T-cell (primary cell): ENCODE measurements around the gene SLC24A3. TPM values are rescaled to one million over a fixed set of nuclear protein-coding genes. Genes with fewer than 3 reads are reported as not detected.

Source experiments
- ATAC-seq, 4 experiments: fragments of 200-7000 bp in 3 of 4; fragments of 150-1000 bp in 1 of 4; cut with Tn5 transposase; replicated peaks in 1 of 4; 1 replicate in 3 of 4; 2 replicates in 1 of 4; pipeline ENCODE4 v1.10.0; 2021; ENCODE audit warnings: moderate library complexity in 3 of 4, mild to moderate bottlenecking in 2 of 4, moderate number of reproducible peaks in 1 of 4
- CTCF ChIA-PET, 2 donors: fragments of 300-600 bp; sonication (Branson Sonifier 250); formaldehyde crosslinking; loops; one replicate each; lab custom pipeline; 2022; ENCODE audit warnings: antibody characterized with exemption in 2 of 2; lab: Charles Lee
- POLR2A ChIA-PET, 2 donors: fragments of 300-600 bp; sonication (Branson Sonifier 250); formaldehyde crosslinking; loops; one replicate each; lab custom pipeline; 2022; ENCODE audit warnings: antibody characterized with exemption in 2 of 2; lab: Charles Lee
- DNase-seq, 35 experiments: peaks; one replicate each; pipeline versions ENCODE4 v3.0.0 to v3.0.0-alpha.2; 2013 to 2023
- H3K27ac ChIP-seq: one replicate; pipeline ENCODE4 v1.5.1; 2013; ENCODE audit warnings: low read length
- H3K27me3 ChIP-seq, 2 experiments: replicated peaks in 1 of 2; 1 replicate in 1 of 2; 2 replicates in 1 of 2; pipeline versions ENCODE4 v1.6.1 to v1.7.0; 2013; ENCODE audit warnings: low read length in 1 of 2, mixed read lengths in 1 of 2; ENCODE audit not compliant: control insufficient read depth in 2 of 2, insufficient read depth in 2 of 2; ENCODE audit errors: extremely low read depth in 1 of 2
- H3K36me3 ChIP-seq, 2 donors: 1 replicate in 1 of 2; 2 replicates in 1 of 2; pipeline versions ENCODE4 v1.6.1 to v1.7.0; 2013; ENCODE audit warnings: low read length in 1 of 2; ENCODE audit not compliant: control insufficient read depth in 2 of 2, insufficient read depth in 1 of 2; ENCODE audit errors: extremely low read depth in 1 of 2
- H3K4me1 ChIP-seq, 2 experiments: 1 replicate in 1 of 2; 2 replicates in 1 of 2; pipeline versions ENCODE4 v1.6.1 to v1.7.0; 2013; ENCODE audit warnings: low read length in 2 of 2, mixed read lengths in 1 of 2; ENCODE audit not compliant: insufficient read depth in 2 of 2, control insufficient read depth in 1 of 2; ENCODE audit errors: extremely low read depth in 1 of 2
- H3K4me3 ChIP-seq, 2 donors: 1 replicate in 1 of 2; 2 replicates in 1 of 2; pipeline versions ENCODE4 v1.5.1 to v1.7.0; 2013; ENCODE audit warnings: mild to moderate bottlenecking in 2 of 2, low read length in 1 of 2, moderate library complexity in 1 of 2; ENCODE audit not compliant: control insufficient read depth in 1 of 2; ENCODE audit errors: extremely low read depth in 1 of 2
- H3K9me3 ChIP-seq: 2 replicates; pipeline ENCODE4 v1.7.0; 2013
- H3K27ac Mint-ChIP-seq, 2 donors: one replicate each; pipeline ENCODE4 v1.8.0; 2020 to 2021; ENCODE audit warnings: mild to moderate bottlenecking in 2 of 2, mixed read lengths in 2 of 2
- H3K27me3 Mint-ChIP-seq, 2 donors: one replicate each; pipeline ENCODE4 v1.8.0; 2021 to 2022; ENCODE audit warnings: mixed read lengths in 2 of 2
- H3K36me3 Mint-ChIP-seq: one replicate; pipeline ENCODE4 v1.8.0; 2021; ENCODE audit warnings: mixed read lengths
- H3K4me1 Mint-ChIP-seq, 3 donors: one replicate each; pipeline ENCODE4 v1.8.0; 2020 to 2022; ENCODE audit warnings: mixed read lengths in 3 of 3, mild to moderate bottlenecking in 1 of 3
- H3K4me3 Mint-ChIP-seq, 3 donors: one replicate each; pipeline ENCODE4 v1.8.0; 2020 to 2022; ENCODE audit warnings: mild to moderate bottlenecking in 3 of 3, mixed read lengths in 3 of 3, moderate library complexity in 3 of 3
- H3K9me3 Mint-ChIP-seq, 3 donors: one replicate each; pipeline ENCODE4 v1.8.0; 2020 to 2022; ENCODE audit warnings: mixed read lengths in 3 of 3
- WGBS: methylation state at CpG from one replicate; pipeline ENCODE4 v1.1.5; 2013; ENCODE audit warnings: missing lambda C conversion rate; ENCODE audit not compliant: insufficient coverage; 5-methylcytosine and 5-hydroxymethylcytosine counted together
- total RNA-seq, 35 experiments: library from RNA in 6 of 35; stranded (reverse) in 6 of 35; fragments of 120-200 nt in 1 of 35; gene quantifications; one replicate each; pipeline versions ENCODE4 v1.2.1 to v1.2.4 and lab custom pipeline; 2013 to 2026

SLC24A3 gene
- total RNA-seq, 5 donors from 2014 or later (not counting 1 experiment from before 2014, with no cell fraction given) = 0.06 to 0.25 (median 0.12) TPM

DNA sequence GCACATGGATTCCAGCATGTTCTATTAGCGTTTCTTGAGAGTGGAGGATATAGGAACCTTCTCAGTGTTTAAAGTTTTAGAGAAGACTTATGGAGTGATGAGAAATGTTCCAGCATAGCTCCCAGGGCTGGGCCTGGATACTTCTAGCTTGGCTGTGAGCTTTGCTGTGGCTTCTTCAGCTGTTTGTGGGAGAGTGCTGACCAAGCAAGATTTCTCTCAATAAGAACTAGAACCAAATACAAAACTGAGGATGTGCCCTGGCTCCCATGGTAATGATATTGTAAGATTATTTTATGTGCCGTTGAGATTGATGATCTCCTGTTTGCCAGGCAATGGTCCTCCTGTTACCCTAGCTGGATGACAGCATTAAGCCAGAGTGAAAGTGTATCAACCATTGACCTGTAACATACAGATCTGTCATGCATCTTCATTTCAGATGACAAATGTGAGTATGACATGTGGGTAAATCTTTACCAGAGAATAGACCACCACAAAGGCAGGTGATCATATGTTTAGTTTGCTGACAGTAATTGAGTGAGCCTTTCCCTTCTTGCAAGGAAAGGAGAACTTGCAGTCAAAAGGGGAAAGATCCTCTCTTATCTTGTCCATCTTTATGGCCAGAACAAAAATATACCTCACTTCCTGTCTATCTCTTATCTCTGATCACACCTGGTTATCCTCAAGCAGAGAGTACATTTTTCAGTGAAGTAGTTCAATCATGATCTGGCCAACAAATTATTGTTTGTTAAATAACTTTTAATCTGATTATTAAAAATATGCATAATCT, 180.1 kb downstream of the SLC24A3 start:
- no peaks in the 10 kb centered on the region for H3K4me1 Mint-ChIP-seq
- Histone ChIP-seq H3K9me3 (no peaks in the 10 kb centered on the region), H3K4me3 (no peak overlapping the region), H3K4me1 (no peaks in the 10 kb centered on the region), H3K36me3 (no peaks in the 10 kb centered on the region), H3K27ac (no peak overlapping the region), H3K27me3 (peaks cover 0 to 9% of the 10 kb centered on the region in 2 experiments)
- peaks cover 9 to 22% (median 16%) of the 10 kb centered on the region in 3 donors for H3K9me3 Mint-ChIP-seq
- no peak overlapping the region for H3K27ac Mint-ChIP-seq
- ATAC-seq (no peak), DNase-seq (no peak)
- no peak overlapping the region for H3K4me3 Mint-ChIP-seq
- ChIA-PET POLR2A (no interaction called here), CTCF (no interaction called here)
- 0% methylated on average over 1 of the region's 2 CpGs for WGBS
- no peaks in the 10 kb centered on the region for H3K36me3 Mint-ChIP-seq
- no peaks in the 10 kb centered on the region for H3K27me3 Mint-ChIP-seq

DNA sequence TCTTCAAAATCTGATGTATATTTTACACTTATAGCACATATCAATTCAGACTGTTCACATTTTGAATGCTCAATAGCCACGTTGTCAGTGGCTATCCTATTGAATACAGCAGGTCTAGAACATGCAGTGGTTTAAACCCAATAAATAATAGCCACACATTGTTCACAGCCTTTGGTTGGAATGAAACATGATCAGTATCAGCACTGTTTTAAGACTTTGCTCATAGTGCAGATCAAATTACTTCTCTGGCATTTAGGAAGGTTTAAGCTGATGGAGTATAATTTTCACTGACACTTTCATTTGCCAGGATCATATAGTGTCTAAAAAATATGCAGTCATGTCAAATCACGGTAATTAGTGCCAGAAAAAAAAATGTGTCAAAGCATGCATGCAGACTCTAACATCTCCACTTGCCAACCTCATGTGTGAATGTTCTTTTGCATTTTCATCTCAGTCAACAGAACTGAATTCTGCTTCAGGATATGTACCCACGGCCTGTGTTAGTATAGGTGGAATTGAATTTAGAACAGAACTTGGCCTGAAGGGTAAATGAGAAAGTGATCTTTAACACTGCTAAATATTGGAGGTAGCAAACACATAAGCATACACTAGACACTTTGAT, 184.1 kb downstream of the SLC24A3 start:
- POLR2A ChIA-PET = no interaction called here
- ATAC-seq (no peak), DNase-seq (no peak)
- no peaks in the 10 kb centered on the region for H3K4me1 Mint-ChIP-seq
- 100% methylated on average over 1 of the region's 3 CpGs for WGBS
- H3K27me3 ChIP-seq = no peaks in the 10 kb centered on the region
- H3K9me3 ChIP-seq = no peaks in the 10 kb centered on the region
- peaks cover 9 to 33% (median 18%) of the 10 kb centered on the region in 3 donors for H3K9me3 Mint-ChIP-seq
- no peak overlapping the region for H3K4me3 Mint-ChIP-seq
- H3K27ac Mint-ChIP-seq = no peak overlapping the region
- no peaks in the 10 kb centered on the region for H3K36me3 ChIP-seq
- no peak overlapping the region for H3K27ac ChIP-seq
- H3K27me3 Mint-ChIP-seq = no peaks in the 10 kb centered on the region
- no peaks in the 10 kb centered on the region for H3K4me1 ChIP-seq
- H3K36me3 Mint-ChIP-seq = no peaks in the 10 kb centered on the region
- CTCF ChIA-PET = no interaction called here
- no peak overlapping the region for H3K4me3 ChIP-seq

DNA sequence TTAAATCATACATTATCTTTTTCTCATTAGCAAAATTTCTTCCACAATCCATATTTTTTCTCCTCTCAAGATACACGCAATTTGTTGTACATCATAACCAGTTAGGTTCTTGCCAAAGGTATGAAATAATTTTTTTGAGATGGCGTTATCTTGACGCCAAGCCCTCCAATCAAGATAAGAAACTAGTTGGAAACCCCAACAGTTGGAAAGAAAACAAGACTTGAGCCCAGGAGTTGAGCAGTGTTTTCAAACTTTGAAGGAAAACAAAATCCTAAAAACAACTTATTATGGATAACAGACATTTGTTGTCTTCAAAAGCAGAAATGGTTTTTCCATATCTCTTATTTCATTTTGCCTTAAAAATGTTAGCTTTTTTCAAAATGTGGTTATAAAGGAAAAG, 184.8 kb downstream of the SLC24A3 start:
- POLR2A ChIA-PET = no interaction called here
- CTCF ChIA-PET = no interaction called here
- Histone ChIP-seq H3K27me3 (no peaks in the 10 kb centered on the region), H3K27ac (no peak overlapping the region), H3K4me3 (no peak overlapping the region), H3K9me3 (no peaks in the 10 kb centered on the region), H3K36me3 (no peaks in the 10 kb centered on the region), H3K4me1 (no peaks in the 10 kb centered on the region)
- DNase-seq (no peak), ATAC-seq (no peak)
- WGBS = no CpG with 5 or more reads among the region's 3 CpGs
- no peaks in the 10 kb centered on the region for H3K4me1 Mint-ChIP-seq
- no peaks in the 10 kb centered on the region for H3K36me3 Mint-ChIP-seq
- H3K27me3 Mint-ChIP-seq = no peaks in the 10 kb centered on the region
- H3K27ac Mint-ChIP-seq = no peak overlapping the region
- H3K9me3 Mint-ChIP-seq = peaks cover 9 to 33% (median 18%) of the 10 kb centered on the region in 3 donors
- H3K4me3 Mint-ChIP-seq = no peak overlapping the region

DNA sequence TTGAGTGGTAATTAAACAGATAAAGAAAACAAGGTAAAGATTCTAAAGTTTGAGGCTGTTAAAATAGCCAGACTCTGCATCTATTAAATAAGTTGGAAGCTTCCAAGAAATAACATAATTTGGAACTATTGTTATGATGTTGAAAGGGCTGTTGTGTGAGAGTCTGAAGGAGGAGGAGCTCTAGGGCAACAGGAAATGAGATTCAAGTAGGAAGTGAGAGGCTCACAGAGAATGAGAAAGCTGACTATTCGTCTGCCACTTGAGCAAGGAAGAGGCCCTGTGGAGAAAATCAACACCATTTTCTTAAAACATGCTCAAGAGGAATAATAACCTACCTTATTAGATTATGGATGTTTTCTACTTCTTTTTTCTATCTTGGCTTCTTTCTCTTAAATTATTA, 185.2 kb downstream of the SLC24A3 start:
- Histone ChIP-seq H3K9me3 (no peaks in the 10 kb centered on the region), H3K4me3 (no peak overlapping the region), H3K36me3 (no peaks in the 10 kb centered on the region), H3K4me1 (no peaks in the 10 kb centered on the region), H3K27me3 (no peaks in the 10 kb centered on the region), H3K27ac (no peak overlapping the region)
- Mint-ChIP-seq H3K4me1 (no peaks in the 10 kb centered on the region), H3K27me3 (no peaks in the 10 kb centered on the region), H3K4me3 (no peak overlapping the region), H3K9me3 (peaks cover 9 to 33% (median 18%) of the 10 kb centered on the region in 3 donors), H3K36me3 (no peaks in the 10 kb centered on the region), H3K27ac (no peak overlapping the region)
- ChIA-PET CTCF (no interaction called here), POLR2A (no interaction called here)
- no peak for ATAC-seq
- DNase-seq = no peak
- WGBS = no CpG with 5 or more reads among the region's 1 CpG

DNA sequence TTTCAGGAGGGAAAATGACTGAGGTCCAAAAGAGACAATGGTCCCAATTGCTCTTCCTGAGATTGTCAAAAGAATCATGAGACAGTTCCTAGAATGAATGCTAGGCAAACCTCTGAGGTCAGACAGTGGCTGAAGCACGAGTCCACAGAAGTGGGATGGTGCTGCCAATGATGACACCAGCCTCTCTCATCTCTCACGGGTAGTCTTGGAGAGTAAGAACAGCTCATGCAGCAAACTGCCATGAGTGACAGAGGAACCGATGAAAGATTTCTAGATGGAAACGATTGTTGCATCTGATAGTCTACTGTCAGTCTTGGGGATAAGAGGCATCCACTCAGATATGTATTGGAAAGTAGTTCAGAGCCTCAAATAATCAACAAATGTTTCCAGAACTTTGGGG, 188.7 kb downstream of the SLC24A3 start:
- Histone ChIP-seq H3K9me3 (no peaks in the 10 kb centered on the region), H3K36me3 (no peaks in the 10 kb centered on the region), H3K4me1 (no peaks in the 10 kb centered on the region), H3K27ac (no peak overlapping the region), H3K27me3 (no peaks in the 10 kb centered on the region), H3K4me3 (no peak overlapping the region)
- H3K4me1 Mint-ChIP-seq = no peaks in the 10 kb centered on the region
- CTCF ChIA-PET = no interaction called here
- no peaks in the 10 kb centered on the region for H3K36me3 Mint-ChIP-seq
- no peak for DNase-seq
- H3K27ac Mint-ChIP-seq = no peak overlapping the region
- no peak for ATAC-seq
- peaks cover 6 to 33% (median 18%) of the 10 kb centered on the region in 3 donors for H3K9me3 Mint-ChIP-seq
- POLR2A ChIA-PET = no interaction called here
- no peaks in the 10 kb centered on the region for H3K27me3 Mint-ChIP-seq
- WGBS = 50% methylated on average over 2 of the region's 4 CpGs
- H3K4me3 Mint-ChIP-seq = no peak overlapping the region

DNA sequence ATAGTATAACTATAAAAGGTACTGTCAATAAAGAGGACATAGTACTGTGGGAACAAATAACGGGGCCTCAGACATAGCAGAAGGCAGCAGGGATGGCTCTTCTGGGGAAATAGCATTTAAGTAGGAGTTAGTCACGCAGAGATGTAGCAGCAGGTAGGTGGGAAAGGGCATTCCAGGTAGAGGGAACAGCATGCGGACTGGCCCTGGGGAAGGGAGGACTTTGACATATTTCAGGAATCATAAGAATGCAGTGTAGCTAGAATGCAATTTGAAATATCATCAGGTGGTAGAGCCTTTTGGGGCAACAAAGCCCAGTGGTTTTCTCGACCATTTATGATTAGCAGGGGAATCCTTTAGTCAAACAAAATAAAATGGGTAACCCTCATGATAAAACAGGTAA, 191.1 kb downstream of the SLC24A3 start:
- WGBS = 86% methylated on average over 3 of the region's 4 CpGs
- ATAC-seq = no peak
- ChIA-PET POLR2A (no interaction called here), CTCF (no interaction called here)
- H3K27ac ChIP-seq = no peak overlapping the region
- H3K36me3 ChIP-seq = no peaks in the 10 kb centered on the region
- no peaks in the 10 kb centered on the region for H3K27me3 ChIP-seq
- Mint-ChIP-seq H3K27me3 (peaks cover 0 to 7% of the 10 kb centered on the region in 2 donors), H3K4me3 (no peak overlapping the region), H3K4me1 (no peaks in the 10 kb centered on the region), H3K9me3 (peaks cover 6 to 20% (median 15%) of the 10 kb centered on the region in 3 donors), H3K36me3 (no peaks in the 10 kb centered on the region), H3K27ac (no peak overlapping the region)
- no peak overlapping the region for H3K4me3 ChIP-seq
- no peaks in the 10 kb centered on the region for H3K9me3 ChIP-seq
- H3K4me1 ChIP-seq = no peaks in the 10 kb centered on the region
- DNase-seq = no peak
